GM12878 (cell line): ENCODE data around the gene AQP5. TPM values are rescaled to one million over a fixed set of nuclear protein-coding genes. Genes with fewer than 3 reads are reported as not detected.

ENCODE experiments used
- ATAC-seq: fragments of 200-7000 bp; cut with Tn5 transposase; 3 replicates; pipeline ENCODE4 v1.9.1; 2020; ENCODE audit warnings: mild to moderate bottlenecking, moderate library complexity
- BruUV-seq: library from RNA; stranded (reverse); fragments of 400-500 nt; replicated peaks from 2 replicates; lab custom pipeline; 2021; lab: Mats Ljungman, UMichigan
- CTCF ChIA-PET: fragments of 300-600 bp; sonication (Branson Sonifier 250); formaldehyde crosslinking; extraction: SDS; loops from one replicate; lab custom pipeline; 2021; ENCODE audit warnings: inconsistent platforms; lab: Yijun Ruan, JAX
- POLR2A ChIA-PET: fragments of 350-600 bp; formaldehyde crosslinking; extraction: SDS; loops from one replicate; lab custom pipeline; 2021; ENCODE audit warnings: inconsistent platforms; lab: Charles Lee
- RAD21 ChIA-PET: fragments of 300-600 bp; sonication (Branson Sonifier 250); formaldehyde crosslinking; loops from one replicate; lab custom pipeline; 2023; ENCODE audit warnings: antibody characterized with exemption; ENCODE audit not compliant: unreplicated experiment; lab: Charles Lee
- SMC1A ChIA-PET: fragments of 300-600 bp; sonication (Branson Sonifier 250); formaldehyde crosslinking; loops from one replicate; lab custom pipeline; 2023; ENCODE audit not compliant: unreplicated experiment, uncharacterized antibody; lab: Charles Lee
- DNase-seq: peaks from one replicate; pipeline ENCODE4 v3.0.0-alpha.2; 2011; ENCODE audit warnings: low read depth, low spot score
- FAIRE-seq: peaks from 3 replicates; lab custom pipeline; 2011; peaks lifted over from hg19 to GRCh38; lab: Jason Lieb, UNC
- H2AFZ ChIP-seq: 2 replicates; pipeline ENCODE4 v1.6.0; 2011; ENCODE audit warnings: low read depth, low read length, control low read depth; ENCODE audit not compliant: control insufficient read depth
- H3K27ac ChIP-seq: 2 replicates; pipeline ENCODE4 v1.5.1; 2011; ENCODE audit warnings: control low read depth; ENCODE audit not compliant: control insufficient read depth, insufficient read depth
- H3K27me3 ChIP-seq, 2 experiments: replicated peaks in 1 of 2; 2 replicates each; pipeline versions ENCODE4 v1.6.0 to v1.6.1; 2011; ENCODE audit warnings: low read length in 1 of 2; ENCODE audit not compliant: control insufficient read depth in 2 of 2, insufficient read depth in 2 of 2
- H3K36me3 ChIP-seq, 2 experiments: 2 replicates each; pipeline ENCODE4 v1.5.1; 2011; ENCODE audit warnings: low read length in 1 of 2; ENCODE audit not compliant: control insufficient read depth in 2 of 2, insufficient read depth in 2 of 2
- H3K4me1 ChIP-seq: 2 replicates; pipeline ENCODE4 v1.6.1; 2011; ENCODE audit warnings: mild to moderate bottlenecking, low read length, moderate library complexity, mixed read lengths; ENCODE audit not compliant: control insufficient read depth, insufficient read depth
- H3K4me2 ChIP-seq: 2 replicates; pipeline ENCODE4 v1.6.0; 2011; ENCODE audit warnings: control low read depth; ENCODE audit not compliant: control insufficient read depth, insufficient read depth
- H3K4me3 ChIP-seq: fragments of 200-600 bp; sonication (generic); 2 replicates; pipeline ENCODE4 v1.5.1; 2016
- H3K79me2 ChIP-seq: 2 replicates; pipeline ENCODE4 v1.6.0; 2011; ENCODE audit warnings: low read length; ENCODE audit not compliant: control insufficient read depth, insufficient read depth
- H3K9ac ChIP-seq: 2 replicates; pipeline ENCODE4 v1.8.0; 2011; ENCODE audit warnings: low read length, control low read depth, mixed read lengths; ENCODE audit not compliant: control insufficient read depth, insufficient read depth
- H3K9me3 ChIP-seq: replicated peaks from 3 replicates; pipeline ENCODE4 v1.5.1; 2011; ENCODE audit warnings: mild to moderate bottlenecking, low read length; ENCODE audit not compliant: control insufficient read depth, insufficient read depth
- H4K20me1 ChIP-seq: 2 replicates; pipeline ENCODE4 v1.6.0; 2011; ENCODE audit not compliant: control insufficient read depth, insufficient read depth
- BMI1 ChIP-seq: fragments of 450-650 bp; IDR thresholded peaks from 2 replicates; pipeline ENCODE4 v1.6.1; 2016; ENCODE audit warnings: mild to moderate bottlenecking, moderate library complexity, borderline replicate concordance
- CEBPB ChIP-seq, 2 experiments: fragments of 150-350 bp in 1 of 2; IDR thresholded peaks; 2 replicates each; pipeline ENCODE4 v1.6.1; 2012 to 2014; ENCODE audit warnings: low read depth in 2 of 2, low read length in 2 of 2, borderline replicate concordance in 1 of 2, inconsistent platforms in 1 of 2
- EZH2 ChIP-seq: IDR thresholded peaks from 2 replicates; pipeline ENCODE4 v1.6.1; 2012; ENCODE audit warnings: low read depth, mild to moderate bottlenecking, control low read depth, inconsistent platforms, low read length, borderline replicate concordance; ENCODE audit not compliant: control insufficient read depth
- PAX5 ChIP-seq: IDR thresholded peaks from 2 replicates; pipeline ENCODE4 v1.6.1; 2011; ENCODE audit warnings: low read depth, low read length, borderline replicate concordance
- TBL1XR1 ChIP-seq: IDR thresholded peaks from 2 replicates; pipeline ENCODE4 v1.6.1; 2012; ENCODE audit warnings: low read depth, low read length, improper control_type of control experiment
- ZNF207 ChIP-seq: fragments of 450-650 bp; IDR thresholded peaks from 2 replicates; pipeline ENCODE4 v1.6.1; 2014; ENCODE audit warnings: antibody characterized with exemption, mild to moderate bottlenecking, borderline replicate concordance
- ZNF217 ChIP-seq: fragments of 450-650 bp; IDR thresholded peaks from 2 replicates; pipeline ENCODE4 v1.6.1; 2017; ENCODE audit warnings: antibody characterized with exemption, mild to moderate bottlenecking
- WGBS: methylation state at CpG from one replicate; pipeline ENCODE4 v1.1.6; 2016; ENCODE audit warnings: low lambda C conversion rate; ENCODE audit not compliant: insufficient replicate concordance, insufficient coverage; ENCODE audit errors: missing lambda C conversion rate; 5-methylcytosine and 5-hydroxymethylcytosine counted together
- in situ Hi-C: fragments of 300-500 bp; cut with MboI; formaldehyde crosslinking; loops from 9 replicates; pipeline ENCODE4 v1.14.3; 2018; ENCODE audit warnings: mixed read lengths
- intact Hi-C: fragments of 100-400 bp; cut with micrococcal nuclease; formaldehyde crosslinking; loops from one replicate; pipeline ENCODE4 v1.14.2; 2022; ENCODE audit not compliant: unreplicated experiment
- polyA plus RNA-seq, 11 experiments: library from polyadenylated mRNA; depleted of rRNA in 4 of 11; unstranded in 6 of 11; stranded (reverse) in 5 of 11; fragments of >200 nt; fragmentation: Nextera tagmentation in 4 of 11; fragmentation: Illumina TruSeq in 1 of 11; extraction: Ambion mirVana in 4 of 11; extraction: Trizol in 1 of 11; gene quantifications; 1 replicate in 1 of 11; 2 replicates in 10 of 11; pipeline versions ENCODE4 v1.2.1 to v1.2.3, GENCODE V29; 2011 to 2016; ENCODE audit warnings: inconsistent platforms in 2 of 11, missing spikeins in 2 of 11, low read depth in 1 of 11
- total RNA-seq, 4 experiments: library from RNA; depleted of rRNA in 3 of 4; stranded (reverse); fragments of >200 nt in 3 of 4; fragmentation: Illumina TruSeq in 1 of 4; extraction: Trizol in 1 of 4; gene quantifications; 2 replicates each; pipeline versions ENCODE4 v1.2.1 to v1.2.3, GENCODE V29; 2013 to 2021

Gene AQP5
- total and polyA plus RNA-seq, 10 of the 15 experiments (the other 5 are each of a cell fraction or from before 2014, with no cell fraction given), result not detected

GRCh38 chr12:50006280-50006679 lies 44.6 kb downstream of the AQP5 start:
- ChIA-PET RAD21 (no interaction called here), CTCF (interaction anchor here (1.1 to 2.7 kb wide), 9 partner anchors 11 to 72 kb away, joined by 3 to 11 read pairs (median 7); no protein-coding TSS in a partner anchor), SMC1A (interaction anchor here (0.8 to 2.1 kb wide), 6 partner anchors 10 to 50 kb away, joined by 3 to 6 read pairs (median 4); no protein-coding TSS in a partner anchor), POLR2A (no interaction called here)
- Histone ChIP-seq H4K20me1 (no peaks in the 10 kb centered on the region), H3K36me3 (peaks cover 4 to 24% of the 10 kb centered on the region in 2 experiments; a peak in 3 of 4 replicates), H3K4me2 (peak overlapping the region; percentile 41; the same call in 1 of the 2 replicates), H3K27me3 (no peaks in the 10 kb centered on the region), H3K4me3 (no peak overlapping the region), H3K9ac (no peak overlapping the region), H3K4me1 (peaks cover 10% of the 10 kb centered on the region; the same call in 1 of the 2 replicates), H2AFZ (peak overlapping the region; percentile 31; the same call in 1 of the 2 replicates), H3K27ac (peak overlapping the region; percentile 34; the same call in 1 of the 2 replicates), H3K9me3 (no peaks in the 10 kb centered on the region), H3K79me2 (peaks cover 10% of the 10 kb centered on the region)
- in situ Hi-C loops (no loop called here), intact Hi-C loops (no loop called here)
- no peak for ATAC-seq
- no peak for TF ChIP-seq BMI1
- TF ChIP-seq TBL1XR1, result no peak
- TF ChIP-seq EZH2, result no peak
- no peak for TF ChIP-seq ZNF207
- TF ChIP-seq ZNF217, result no peak
- no peak for DNase-seq
- no peak for FAIRE-seq
- WGBS, result 91% methylated on average over 7 of the region's 7 CpGs
- BruUV-seq, result no TSS peak

DNA sequence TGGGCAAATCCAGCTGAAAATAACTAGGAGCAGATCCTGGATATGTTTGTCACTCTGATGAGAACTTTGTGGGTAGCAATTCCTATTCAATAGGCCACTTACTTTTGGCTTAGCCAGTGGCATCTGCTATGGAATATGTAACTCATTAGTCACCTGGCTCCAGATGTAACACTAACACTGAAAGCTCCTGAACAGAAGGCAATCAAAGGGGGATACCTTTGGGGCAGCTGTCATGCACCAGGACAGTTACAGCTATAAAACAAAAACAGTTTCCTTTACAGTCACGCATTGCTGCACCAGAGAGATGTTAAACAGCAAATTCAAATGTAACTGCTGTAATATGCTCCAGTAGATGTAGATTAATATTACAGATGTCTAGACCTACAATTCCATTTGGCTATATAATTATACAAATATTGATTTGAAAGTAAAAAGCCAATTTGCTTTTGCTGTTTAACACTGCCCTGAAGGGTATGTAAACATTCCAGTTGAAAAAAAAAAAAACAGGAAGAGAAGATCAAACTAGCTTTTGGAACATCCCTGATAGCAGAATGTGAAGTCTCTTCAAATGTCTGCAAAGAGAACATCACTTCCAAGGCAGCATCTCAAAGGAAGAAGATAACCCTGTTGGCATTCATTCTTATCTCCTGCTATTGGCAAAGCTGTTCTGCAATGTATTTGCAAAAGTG lies 45.2 kb downstream of the AQP5 start:
- peaks cover 4 to 24% of the 10 kb centered on the region in 2 experiments; a peak in 3 of 4 replicates for H3K36me3 ChIP-seq
- intact Hi-C loops, result no loop called here
- TSS peak; percentile 8 for BruUV-seq
- FAIRE-seq (no peak), DNase-seq (no peak), ATAC-seq (no peak)
- SMC1A ChIA-PET, result interaction anchor here (0.6 to 2.1 kb wide), 7 partner anchors 9 to 1060 kb away, joined by 3 to 6 read pairs (median 3); no protein-coding TSS in a partner anchor
- no peaks in the 10 kb centered on the region for H4K20me1 ChIP-seq
- peaks cover 10% of the 10 kb centered on the region; the same call in 1 of the 2 replicates for H3K4me1 ChIP-seq
- POLR2A ChIA-PET, result interaction anchor here (0.7 kb wide), 1 partner anchor 11 kb away, joined by 3 read pairs; no protein-coding TSS in a partner anchor
- H3K79me2 ChIP-seq, result peaks cover 10% of the 10 kb centered on the region
- no peak overlapping the region; the same call in 1 of the 2 replicates for H2AFZ ChIP-seq
- TF ChIP-seq PAX5, result peak; percentile 89
- TF ChIP-seq CEBPB (IDR thresholded peaks at IDR 0.05; ENCODE audit: borderline replicate concordance in 1 of 2, low read depth in 2 of 2, low read length in 2 of 2), result no peak
- H3K4me3 ChIP-seq, result no peak overlapping the region
- H3K9me3 ChIP-seq, result no peaks in the 10 kb centered on the region
- WGBS, result 0% methylated on average over 1 of the region's 1 CpG
- H3K4me2 ChIP-seq, result peak overlapping the region; percentile 55; the same call in 1 of the 2 replicates
- no peak overlapping the region for H3K27ac ChIP-seq
- in situ Hi-C loops, result no loop called here
- no peak overlapping the region for H3K9ac ChIP-seq
- H3K27me3 ChIP-seq, result no peaks in the 10 kb centered on the region
- CTCF ChIA-PET, result interaction anchor here (0.6 to 2.7 kb wide), 9 partner anchors 11 to 762 kb away, joined by 3 to 11 read pairs (median 7); no protein-coding TSS in a partner anchor
- RAD21 ChIA-PET, result no interaction called here
